ENCODE measurements around the gene RMRP.

Gene RMRP

DNA sequence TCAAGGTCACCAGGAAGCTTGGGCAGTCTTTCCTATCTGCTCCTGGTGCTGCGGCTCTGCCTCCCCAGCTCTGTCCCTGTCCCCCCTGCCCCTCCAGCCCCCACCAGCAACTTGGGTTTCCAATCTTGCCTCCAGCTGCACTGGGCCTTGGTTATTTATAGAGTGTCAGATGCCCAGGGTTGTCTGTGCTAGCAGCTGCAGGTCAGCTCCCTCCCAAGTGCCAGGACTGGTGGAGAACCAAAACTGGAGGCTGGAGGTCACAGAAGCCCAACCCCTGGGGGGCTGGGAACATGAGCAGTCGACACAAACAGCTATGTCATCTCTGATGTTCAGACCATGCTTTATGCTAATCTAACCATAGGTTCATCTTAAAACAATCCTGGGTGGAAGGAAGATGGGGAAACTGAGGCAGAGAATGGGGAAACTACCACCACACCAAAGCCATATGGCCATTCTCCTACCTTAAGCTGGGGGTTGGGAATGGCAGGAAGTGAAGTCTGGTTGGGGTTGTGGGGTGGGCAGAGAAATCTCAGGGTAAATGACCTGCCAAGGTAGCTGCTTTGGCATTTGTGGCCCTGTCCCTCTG is 30.2 kb upstream of the RMRP start:
- no peak for DNase-seq (ENCODE audit: low read depth)

DNA sequence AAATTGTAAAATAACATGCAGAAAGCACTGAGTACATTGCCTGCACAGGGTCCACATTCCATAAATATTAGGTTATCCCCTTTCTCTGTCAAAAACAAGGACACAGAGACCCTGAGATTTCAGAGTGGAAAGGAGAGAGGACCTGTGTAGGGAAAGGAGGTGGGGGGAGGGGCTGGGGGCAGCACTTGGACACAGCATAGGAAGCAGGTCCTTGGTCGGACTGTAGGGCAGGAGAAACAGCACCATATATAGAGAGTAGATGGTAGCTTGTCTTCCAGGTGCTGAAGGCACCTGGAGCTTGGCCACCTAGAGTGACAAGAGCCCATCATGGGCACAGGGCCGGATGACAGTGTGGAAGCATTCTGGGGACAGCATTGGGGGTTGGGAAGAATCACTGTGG is 29.5 kb upstream of the RMRP start:
- peak overlapping the region; percentile 96 for H3K4me3 ChIP-seq (ENCODE audit: control insufficient read depth, low read depth, low read length)
- no peak for DNase-seq (ENCODE audit: low read depth)

More for the DNA sequence above, 30.2 kb upstream of the RMRP start:
- TF ChIP-seq, protein P1, sequence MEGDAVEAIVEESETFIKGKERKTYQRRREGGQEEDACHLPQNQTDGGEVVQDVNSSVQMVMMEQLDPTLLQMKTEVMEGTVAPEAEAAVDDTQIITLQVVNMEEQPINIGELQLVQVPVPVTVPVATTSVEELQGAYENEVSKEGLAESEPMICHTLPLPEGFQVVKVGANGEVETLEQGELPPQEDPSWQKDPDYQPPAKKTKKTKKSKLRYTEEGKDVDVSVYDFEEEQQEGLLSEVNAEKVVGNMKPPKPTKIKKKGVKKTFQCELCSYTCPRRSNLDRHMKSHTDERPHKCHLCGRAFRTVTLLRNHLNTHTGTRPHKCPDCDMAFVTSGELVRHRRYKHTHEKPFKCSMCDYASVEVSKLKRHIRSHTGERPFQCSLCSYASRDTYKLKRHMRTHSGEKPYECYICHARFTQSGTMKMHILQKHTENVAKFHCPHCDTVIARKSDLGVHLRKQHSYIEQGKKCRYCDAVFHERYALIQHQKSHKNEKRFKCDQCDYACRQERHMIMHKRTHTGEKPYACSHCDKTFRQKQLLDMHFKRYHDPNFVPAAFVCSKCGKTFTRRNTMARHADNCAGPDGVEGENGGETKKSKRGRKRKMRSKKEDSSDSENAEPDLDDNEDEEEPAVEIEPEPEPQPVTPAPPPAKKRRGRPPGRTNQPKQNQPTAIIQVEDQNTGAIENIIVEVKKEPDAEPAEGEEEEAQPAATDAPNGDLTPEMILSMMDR (conservative IDR thresholded peaks at IDR 0.05; ENCODE audit: control insufficient read depth, insufficient read depth, low read depth, low read length), result no peak
- peak overlapping the region; percentile 96 for H3K4me3 ChIP-seq (ENCODE audit: control insufficient read depth, low read depth, low read length)

DNA sequence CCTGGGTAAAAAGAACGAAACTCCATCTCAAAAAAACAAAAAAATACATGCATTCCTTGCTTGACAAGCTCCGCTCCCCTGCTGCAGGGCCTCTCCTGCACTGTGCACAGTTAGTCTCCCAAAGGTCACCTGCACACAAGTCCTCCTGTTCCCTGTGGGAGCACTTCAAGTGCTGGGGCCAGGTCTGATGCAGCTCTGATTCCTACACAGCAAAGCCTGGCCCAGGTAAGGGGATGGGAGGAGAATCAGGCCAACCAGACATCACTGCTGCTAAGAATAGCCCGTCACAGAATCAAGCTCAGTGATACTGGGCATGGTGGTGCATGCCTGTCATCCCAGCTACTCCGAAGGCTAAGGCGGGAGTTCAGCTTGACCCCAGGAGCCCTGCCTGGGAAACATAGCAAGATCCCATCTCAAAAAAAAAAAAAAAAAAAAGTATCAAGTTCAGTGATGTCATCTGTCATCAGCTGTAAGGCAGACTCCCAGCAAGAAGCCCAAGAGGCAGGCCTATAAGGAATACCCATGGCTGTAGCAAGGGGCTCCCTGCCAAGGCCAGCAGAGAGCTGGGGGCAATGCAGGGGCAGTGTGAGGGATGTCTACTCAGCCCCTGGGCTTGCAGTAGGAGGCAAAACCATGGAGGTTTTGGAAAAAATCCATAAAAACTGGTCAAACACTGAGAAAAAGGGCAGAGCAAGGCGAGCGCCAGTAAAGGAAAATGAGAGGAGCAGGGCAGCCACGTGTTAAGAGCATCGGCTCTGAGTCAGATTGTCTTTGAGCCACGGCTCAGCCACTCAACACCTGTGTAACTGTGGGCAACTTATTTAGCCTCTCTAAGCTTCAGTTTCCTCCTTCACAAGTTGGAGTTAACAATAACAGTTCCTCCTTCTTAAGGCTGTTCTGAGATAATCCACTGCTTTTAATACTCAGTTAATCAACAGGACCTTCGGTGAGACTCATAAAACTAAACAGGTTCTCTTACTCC is 28.7 kb upstream of the RMRP start:
- TF ChIP-seq, protein P1 (conservative IDR thresholded peaks at IDR 0.05; ENCODE audit: control insufficient read depth, insufficient read depth, low read depth, low read length), result no peak
- peak overlapping the region; percentile 96 for H3K4me3 ChIP-seq (ENCODE audit: control insufficient read depth, low read depth, low read length)
- DNase-seq (ENCODE audit: low read depth), result peak; percentile 79

More for the DNA sequence above, 29.5 kb upstream of the RMRP start:
- TF ChIP-seq, protein P1 (conservative IDR thresholded peaks at IDR 0.05; ENCODE audit: control insufficient read depth, insufficient read depth, low read depth, low read length), result no peak

DNA sequence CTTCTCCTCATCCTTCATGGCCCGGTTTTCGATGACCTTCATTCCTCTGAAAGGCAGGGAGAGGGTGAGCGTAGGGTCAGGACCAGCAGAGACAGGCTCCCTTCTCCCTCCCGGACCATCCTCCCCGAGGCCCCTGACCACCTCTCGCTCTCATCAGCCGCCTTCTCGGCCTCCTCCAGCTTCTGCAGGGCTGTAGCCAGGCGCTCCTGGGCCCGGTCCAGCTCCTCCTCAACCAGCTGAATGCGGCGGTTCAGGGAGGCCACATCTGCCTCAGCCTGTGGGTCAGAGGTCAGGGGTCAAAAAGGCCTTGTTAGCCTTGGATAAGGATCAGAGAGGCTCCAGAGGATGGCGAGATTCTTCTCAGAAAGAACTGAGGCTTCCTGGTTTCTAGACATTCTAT is 27.7 kb upstream of the RMRP start:
- no peak for DNase-seq (ENCODE audit: low read depth)
- TF ChIP-seq, protein P1 (conservative IDR thresholded peaks at IDR 0.05; ENCODE audit: control insufficient read depth, insufficient read depth, low read depth, low read length), result no peak
- H3K4me3 ChIP-seq (ENCODE audit: control insufficient read depth, low read depth, low read length), result no peak overlapping the region

DNA sequence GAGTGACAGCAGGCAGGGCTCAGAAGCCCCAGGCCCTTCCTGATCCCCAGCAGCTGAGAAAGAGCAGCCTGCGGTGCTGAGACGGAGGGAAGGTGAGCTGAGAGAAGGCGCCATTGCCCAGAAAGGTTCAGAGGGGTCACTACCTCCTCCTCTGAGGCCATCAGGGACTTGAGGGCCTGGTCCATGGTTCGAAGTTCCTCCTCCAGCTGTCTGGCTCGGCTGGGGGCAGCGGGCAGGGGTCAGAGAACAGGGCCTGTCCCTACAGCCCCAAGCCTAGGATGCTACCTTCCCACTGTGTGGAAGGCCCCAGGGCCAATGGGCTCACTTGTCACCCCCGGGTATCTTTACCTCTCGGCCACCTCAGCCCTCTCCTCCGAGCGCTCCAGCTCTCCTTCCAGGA is 27.1 kb upstream of the RMRP start:
- DNase-seq (ENCODE audit: low read depth), result no peak
- H3K4me3 ChIP-seq (ENCODE audit: control insufficient read depth, low read depth, low read length), result no peak overlapping the region
- TF ChIP-seq, protein P1 (conservative IDR thresholded peaks at IDR 0.05; ENCODE audit: control insufficient read depth, insufficient read depth, low read depth, low read length), result no peak

DNA sequence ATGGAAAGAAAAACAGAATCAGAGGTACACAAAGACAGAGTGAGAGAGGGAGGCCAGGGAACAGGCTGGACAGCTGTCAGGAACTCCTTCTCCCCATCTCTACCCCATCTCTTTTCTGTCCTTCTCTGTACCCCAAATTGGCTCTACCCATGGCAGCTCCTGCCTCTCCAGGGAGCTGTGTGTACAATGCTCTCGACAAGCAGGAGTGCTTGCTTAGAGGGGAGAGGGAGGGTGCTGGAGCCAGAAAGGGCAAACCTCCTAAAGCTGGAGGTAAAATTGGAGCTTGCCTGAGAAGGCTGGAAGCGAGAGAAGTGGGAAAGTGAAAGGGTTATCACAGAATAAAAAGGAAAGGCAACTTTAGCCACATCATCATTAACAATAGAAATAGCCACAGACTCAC is 25.5 kb upstream of the RMRP start:
- TF ChIP-seq, protein P1 (conservative IDR thresholded peaks at IDR 0.05; ENCODE audit: control insufficient read depth, insufficient read depth, low read depth, low read length), result no peak
- no peak overlapping the region for H3K4me3 ChIP-seq (ENCODE audit: control insufficient read depth, low read depth, low read length)
- DNase-seq (ENCODE audit: low read depth), result no peak
